Keratinocyte (primary cell): ENCODE measurements around the gene PRR29. TPM values are rescaled to one million over a fixed set of nuclear protein-coding genes. Genes with fewer than 3 reads are reported as not detected.

ENCODE experiments used
- DNase-seq: peaks from one replicate; pipeline ENCODE4 v3.0.0-alpha.2; 2011; ENCODE audit warnings: low read depth, missing footprints, low spot score
- FAIRE-seq: peaks from 2 replicates; lab custom pipeline; 2011; peaks lifted over from hg19 to GRCh38; lab: Jason Lieb, UNC
- H2AFZ ChIP-seq: 2 replicates; pipeline ENCODE4 v1.6.0; 2012; ENCODE audit warnings: low read length, control low read depth, inconsistent platforms; ENCODE audit not compliant: control insufficient read depth
- H3K27ac ChIP-seq: 2 replicates; pipeline ENCODE4 v1.5.1; 2011; ENCODE audit warnings: low read length; ENCODE audit not compliant: control insufficient read depth, insufficient read depth
- H3K27me3 ChIP-seq: 3 replicates; pipeline ENCODE4 v1.6.0; 2011; ENCODE audit warnings: low read length; ENCODE audit not compliant: control insufficient read depth, insufficient read depth; ENCODE audit errors: extremely low read depth
- H3K36me3 ChIP-seq, 2 experiments: 2 replicates in 1 of 2; 3 replicates in 1 of 2; pipeline ENCODE4 v1.5.1; 2011; ENCODE audit warnings: low read length in 2 of 2, mild to moderate bottlenecking in 1 of 2; ENCODE audit not compliant: control insufficient read depth in 2 of 2, insufficient read depth in 2 of 2; ENCODE audit errors: extremely low read depth in 1 of 2
- H3K4me1 ChIP-seq: 3 replicates; pipeline ENCODE4 v1.5.1; 2011; ENCODE audit warnings: low read length; ENCODE audit not compliant: control insufficient read depth, insufficient read depth; ENCODE audit errors: extremely low read depth
- H3K4me2 ChIP-seq: 3 replicates; pipeline ENCODE4 v1.6.0; 2011; ENCODE audit warnings: low read depth, low read length; ENCODE audit not compliant: control insufficient read depth, insufficient read depth; ENCODE audit errors: extremely low read depth
- H3K4me3 ChIP-seq, 3 experiments: fragments of 200-600 bp in 1 of 3; sonication (generic) in 1 of 3; 2 replicates in 2 of 3; 3 replicates in 1 of 3; pipeline ENCODE4 v1.5.1; 2011 to 2016; ENCODE audit warnings: low read length in 3 of 3, mild to moderate bottlenecking in 3 of 3, control low read depth in 2 of 3, inconsistent platforms in 1 of 3, low read depth in 1 of 3, mixed read lengths in 1 of 3, mixed run types in 1 of 3, moderate library complexity in 1 of 3; ENCODE audit not compliant: control insufficient read depth in 2 of 3, insufficient read depth in 2 of 3; ENCODE audit errors: extremely low read depth in 1 of 3
- H3K79me2 ChIP-seq: 2 replicates; pipeline ENCODE4 v1.6.0; 2012; ENCODE audit warnings: low read length; ENCODE audit not compliant: control insufficient read depth, insufficient read depth
- H3K9ac ChIP-seq: 3 replicates; pipeline ENCODE4 v1.6.0; 2011; ENCODE audit warnings: low read length; ENCODE audit not compliant: control insufficient read depth, insufficient read depth; ENCODE audit errors: extremely low read depth
- H3K9me1 ChIP-seq: 3 replicates; pipeline ENCODE4 v1.6.0; 2011; ENCODE audit warnings: low read length; ENCODE audit not compliant: control insufficient read depth, insufficient read depth; ENCODE audit errors: extremely low read depth
- H3K9me3 ChIP-seq: 2 replicates; pipeline ENCODE4 v1.5.1; 2012; ENCODE audit warnings: low read depth, low read length; ENCODE audit not compliant: control insufficient read depth
- H4K20me1 ChIP-seq: 3 replicates; pipeline ENCODE4 v1.6.0; 2011; ENCODE audit warnings: low read length; ENCODE audit not compliant: control insufficient read depth, insufficient read depth; ENCODE audit errors: extremely low read depth
- CTCF ChIP-seq, 3 experiments: IDR thresholded peaks in 1 of 3; conservative IDR thresholded peaks in 1 of 3; optimal IDR thresholded peaks in 1 of 3; 2 replicates in 2 of 3; 3 replicates in 1 of 3; pipeline versions ENCODE3 to v1.5.1; 2011; ENCODE audit warnings: low read length in 3 of 3, mild to moderate bottlenecking in 3 of 3, moderate library complexity in 2 of 3, control low read depth in 1 of 3, inconsistent platforms in 1 of 3; ENCODE audit not compliant: insufficient read depth in 2 of 3; ENCODE audit errors: extremely low read depth in 1 of 3
- EZH2 ChIP-seq: IDR thresholded peaks from one replicate; pipeline ENCODE4 v1.6.1; 2012; ENCODE audit warnings: inconsistent platforms, mild to moderate bottlenecking, low read length, moderate library complexity
- dilution Hi-C: fragments of 300-500 bp; cut with MboI; formaldehyde crosslinking; loops from one replicate; pipeline ENCODE4 v1.7.0; 2020; ENCODE audit warnings: low sequenced_read_pairs; ENCODE audit not compliant: extremely low pct_ligation_motif_present
- polyA plus RNA-seq, 5 experiments: library from polyadenylated mRNA; depleted of rRNA in 3 of 5; stranded (reverse) in 3 of 5; stranded (forward) in 1 of 5; unstranded in 1 of 5; fragments of >200 nt; gene quantifications; 1 replicate in 1 of 5; 2 replicates in 3 of 5; 3 replicates in 1 of 5; pipeline versions ENCODE4 v1.2.1 to v1.2.3, GENCODE V29; 2011 to 2012; ENCODE audit warnings: missing spikeins in 2 of 5, low read depth in 1 of 5, low replicate concordance in 1 of 5

PRR29 gene
- polyA plus RNA-seq, 1 donor (not counting 4 experiments of a cell fraction or from before 2014, with no cell fraction given): 0.01 TPM

GRCh38 chr17:63963123-63963522 lies 35.0 kb upstream of the PRR29 start:
- no peak for FAIRE-seq

GRCh38 chr17:63966646-63967264 lies 31.4 kb upstream of the PRR29 start:
- Histone ChIP-seq H3K4me1 (no peaks in the 10 kb centered on the region), H3K9me1 (no peaks in the 10 kb centered on the region), H3K36me3 (no peaks in the 10 kb centered on the region), H3K27me3 (no peaks in the 10 kb centered on the region), H3K4me2 (no peak overlapping the region), H3K9me3 (no peaks in the 10 kb centered on the region), H3K9ac (no peak overlapping the region), H4K20me1 (no peaks in the 10 kb centered on the region), H2AFZ (no peak overlapping the region), H3K4me3 (no peak overlapping the region), H3K27ac (no peak overlapping the region), H3K79me2 (no peaks in the 10 kb centered on the region)
- TF ChIP-seq CTCF (optimal IDR thresholded peaks at IDR 0.05 in 1 of 3, IDR thresholded peaks at IDR 0.05 in 1 of 3, conservative IDR thresholded peaks at IDR 0.05 in 1 of 3; ENCODE audit: extremely low read depth in 1 of 3, insufficient read depth in 2 of 3, low read length in 3 of 3) (no peak), EZH2 (no peak)
- dilution Hi-C loops: no loop called here
- no peak for DNase-seq
- FAIRE-seq: no peak

More at GRCh38 chr17:63963123-63963522, 35.0 kb upstream of the PRR29 start:
- Histone ChIP-seq H3K36me3 (no peaks in the 10 kb centered on the region), H3K9me1 (no peaks in the 10 kb centered on the region), H3K4me2 (no peak overlapping the region), H3K9ac (no peak overlapping the region), H3K4me1 (peaks cover 2% of the 10 kb centered on the region), H3K9me3 (no peaks in the 10 kb centered on the region), H3K27me3 (peaks cover 10% of the 10 kb centered on the region), H3K27ac (no peak overlapping the region), H3K79me2 (no peaks in the 10 kb centered on the region), H4K20me1 (no peaks in the 10 kb centered on the region), H3K4me3 (no peak overlapping the region), H2AFZ (no peak overlapping the region)
- no peak for DNase-seq
- dilution Hi-C loops: no loop called here
- TF ChIP-seq EZH2 (no peak), CTCF (optimal IDR thresholded peaks at IDR 0.05 in 1 of 3, IDR thresholded peaks at IDR 0.05 in 1 of 3, conservative IDR thresholded peaks at IDR 0.05 in 1 of 3; ENCODE audit: extremely low read depth in 1 of 3, insufficient read depth in 2 of 3, low read length in 3 of 3) (no peak)
